Measurements from ENCODE around the gene SASH3.

Gene SASH3

DNA sequence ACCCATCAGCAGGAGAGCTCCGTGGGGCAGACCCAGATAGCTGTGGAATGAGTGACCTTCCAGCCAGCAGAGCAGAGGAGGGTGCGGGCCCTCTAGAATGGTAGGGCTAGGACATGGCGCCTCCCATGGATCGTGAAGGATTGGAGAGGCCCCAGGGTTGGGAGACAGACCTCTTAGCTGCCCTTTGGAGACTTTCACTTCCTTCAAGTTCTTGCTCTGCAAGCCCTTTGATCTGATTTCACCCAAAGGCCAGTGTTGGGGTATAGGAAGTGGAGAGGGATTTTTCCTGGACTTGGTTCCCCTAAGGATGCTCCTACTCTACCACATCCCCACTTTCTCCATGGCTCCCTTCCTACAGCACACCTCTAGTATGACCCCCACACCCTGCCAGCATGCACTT lies 3.0 kb downstream of the SASH3 start:
- FAIRE-seq: no peak
- DNase-seq (ENCODE audit: insufficient read length, low spot score): no peak
- no peak for TF ChIP-seq POLR2A (IDR thresholded peaks at IDR 0.05; ENCODE audit: low read depth, low read length)

GRCh38 chrX:129783291-129783713 lies 3.6 kb downstream of the SASH3 start:
- DNase-seq (ENCODE audit: insufficient read length, low spot score) (no peak), FAIRE-seq (no peak)
- TF ChIP-seq POLR2A (IDR thresholded peaks at IDR 0.05; ENCODE audit: low read depth, low read length): no peak

GRCh38 chrX:129784371-129784770 lies 4.6 kb downstream of the SASH3 start:
- no peak for DNase-seq (ENCODE audit: insufficient read length, low spot score)
- no peak for FAIRE-seq
- TF ChIP-seq POLR2A (IDR thresholded peaks at IDR 0.05; ENCODE audit: low read depth, low read length): no peak

- FAIRE-seq (no peak), DNase-seq (ENCODE audit: insufficient read length, low spot score) (no peak)
- TF ChIP-seq POLR2A (IDR thresholded peaks at IDR 0.05; ENCODE audit: low read depth, low read length): no peak
These were observed 5.6 kb downstream of the SASH3 start for GRCh38 chrX:129785160-129785947.

DNA sequence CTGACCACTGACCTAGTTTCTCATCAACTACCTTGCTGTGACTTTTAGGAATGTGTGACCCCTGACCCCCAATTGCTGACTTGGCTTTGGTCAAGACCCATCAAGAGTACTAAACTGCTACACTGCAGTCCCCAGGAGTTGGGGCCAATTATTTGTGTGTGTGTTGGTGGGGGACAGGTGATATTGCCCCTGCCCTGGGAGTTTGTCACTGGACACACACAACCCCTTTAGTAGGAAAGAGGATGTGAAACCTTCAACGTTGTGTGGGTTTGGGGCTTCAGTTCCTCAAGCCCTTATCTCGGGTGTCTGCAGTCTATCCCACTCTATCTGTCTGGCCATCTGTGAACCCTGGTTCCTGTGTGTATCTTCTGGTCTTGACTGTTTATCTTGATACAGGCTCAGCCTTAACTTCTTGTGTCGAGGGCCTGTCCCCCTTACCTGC lies 6.5 kb downstream of the SASH3 start:
- FAIRE-seq (no peak), DNase-seq (ENCODE audit: insufficient read length, low spot score) (no peak)
- TF ChIP-seq POLR2A (IDR thresholded peaks at IDR 0.05; ENCODE audit: low read depth, low read length): no peak

GRCh38 chrX:129787336-129788055 lies 7.7 kb downstream of the SASH3 start:
- TF ChIP-seq POLR2A (IDR thresholded peaks at IDR 0.05; ENCODE audit: low read depth, low read length): no peak
- DNase-seq (ENCODE audit: insufficient read length, low spot score) (no peak), FAIRE-seq (no peak)

DNA sequence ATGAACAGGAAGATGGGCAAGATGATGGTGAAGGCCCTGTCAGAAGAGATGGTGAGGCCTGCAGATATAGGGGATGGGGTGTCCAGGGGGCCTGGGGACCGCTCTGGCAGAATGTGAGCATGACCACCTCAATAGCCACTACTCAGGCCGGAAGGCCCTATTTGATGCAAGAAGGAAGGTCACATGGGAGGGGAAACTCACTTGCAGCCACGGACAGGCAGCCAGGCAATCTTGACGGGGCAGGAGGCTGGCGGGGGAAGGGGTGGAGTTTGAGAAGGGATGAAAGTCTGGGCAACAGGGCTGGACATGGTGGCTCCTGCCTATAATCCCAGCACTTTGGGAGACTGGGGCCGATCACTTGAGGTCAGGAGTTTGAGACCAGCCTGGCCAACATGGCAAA lies 8.8 kb downstream of the SASH3 start:
- TF ChIP-seq POLR2A (IDR thresholded peaks at IDR 0.05; ENCODE audit: low read depth, low read length): no peak
- FAIRE-seq (no peak), DNase-seq (ENCODE audit: insufficient read length, low spot score) (no peak)

DNA sequence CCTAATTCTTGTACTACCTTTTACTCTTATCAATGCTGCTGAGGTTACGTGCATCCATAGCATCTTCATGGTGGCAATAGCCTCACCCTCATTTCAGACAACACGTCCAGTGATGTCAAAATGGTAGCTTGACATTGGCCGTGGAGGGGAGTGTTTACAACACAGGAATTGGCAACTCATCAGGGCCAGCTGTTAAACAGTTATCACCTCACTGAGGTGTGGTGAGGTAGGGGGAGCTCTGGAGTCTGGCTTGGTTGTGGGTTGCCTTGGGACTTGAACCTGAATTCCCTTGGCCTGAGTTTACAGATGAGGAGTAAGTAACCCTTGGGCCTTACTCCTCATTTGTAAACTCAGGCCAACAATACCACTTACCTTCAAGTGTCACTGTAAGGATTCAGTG lies 10.4 kb downstream of the SASH3 start:
- FAIRE-seq: no peak
- no peak for TF ChIP-seq POLR2A (IDR thresholded peaks at IDR 0.05; ENCODE audit: low read depth, low read length)
- no peak for DNase-seq (ENCODE audit: insufficient read length, low spot score)

DNA sequence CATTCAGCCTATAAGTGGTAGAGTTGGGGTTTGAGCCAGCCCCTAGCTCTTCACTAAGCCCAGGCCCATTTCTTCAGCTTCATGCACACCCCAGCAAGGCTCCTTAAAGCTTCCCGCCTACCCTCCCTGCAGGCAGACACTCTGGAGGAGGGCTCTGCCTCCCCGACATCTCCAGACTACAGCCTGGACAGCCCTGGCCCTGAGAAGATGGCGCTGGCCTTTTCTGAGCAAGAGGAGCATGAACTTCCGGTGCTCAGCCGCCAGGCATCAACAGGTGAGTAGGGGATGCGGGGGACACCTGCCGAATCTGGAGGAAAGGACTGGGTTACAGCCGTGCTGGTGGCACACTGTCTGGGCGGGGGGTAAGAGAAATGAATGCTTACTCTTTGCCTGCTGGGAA lies 11.1 kb downstream of the SASH3 start:
- no peak for DNase-seq (ENCODE audit: insufficient read length, low spot score)
- FAIRE-seq: no peak
- no peak for TF ChIP-seq POLR2A (IDR thresholded peaks at IDR 0.05; ENCODE audit: low read depth, low read length)

DNA sequence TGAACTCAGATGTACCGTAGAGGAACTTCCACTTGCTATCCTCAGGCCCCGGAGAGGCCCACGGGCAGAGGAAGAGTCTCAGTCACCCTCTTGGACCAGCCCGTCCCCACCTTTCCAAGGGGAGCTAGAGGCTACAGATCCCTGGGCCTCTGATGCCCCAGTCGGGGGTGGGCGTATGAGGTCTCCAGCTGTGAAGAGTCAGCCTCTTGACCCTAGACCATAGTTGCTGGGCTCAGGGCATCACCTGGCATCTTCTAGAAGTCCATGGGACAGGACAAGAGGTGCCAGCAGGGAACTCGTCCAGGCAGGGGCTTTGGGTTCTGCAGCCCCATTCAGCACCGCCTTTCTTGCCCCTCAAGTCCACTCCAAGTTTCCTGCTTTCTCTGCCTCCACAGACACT lies 11.6 kb downstream of the SASH3 start:
- TF ChIP-seq POLR2A (IDR thresholded peaks at IDR 0.05; ENCODE audit: low read depth, low read length): no peak
- no peak for DNase-seq (ENCODE audit: insufficient read length, low spot score)
- FAIRE-seq: no peak

GRCh38 chrX:129791961-129792570 lies 12.3 kb downstream of the SASH3 start:
- DNase-seq (ENCODE audit: insufficient read length, low spot score) (no peak), FAIRE-seq (no peak)
- TF ChIP-seq POLR2A (IDR thresholded peaks at IDR 0.05; ENCODE audit: low read depth, low read length): no peak

DNA sequence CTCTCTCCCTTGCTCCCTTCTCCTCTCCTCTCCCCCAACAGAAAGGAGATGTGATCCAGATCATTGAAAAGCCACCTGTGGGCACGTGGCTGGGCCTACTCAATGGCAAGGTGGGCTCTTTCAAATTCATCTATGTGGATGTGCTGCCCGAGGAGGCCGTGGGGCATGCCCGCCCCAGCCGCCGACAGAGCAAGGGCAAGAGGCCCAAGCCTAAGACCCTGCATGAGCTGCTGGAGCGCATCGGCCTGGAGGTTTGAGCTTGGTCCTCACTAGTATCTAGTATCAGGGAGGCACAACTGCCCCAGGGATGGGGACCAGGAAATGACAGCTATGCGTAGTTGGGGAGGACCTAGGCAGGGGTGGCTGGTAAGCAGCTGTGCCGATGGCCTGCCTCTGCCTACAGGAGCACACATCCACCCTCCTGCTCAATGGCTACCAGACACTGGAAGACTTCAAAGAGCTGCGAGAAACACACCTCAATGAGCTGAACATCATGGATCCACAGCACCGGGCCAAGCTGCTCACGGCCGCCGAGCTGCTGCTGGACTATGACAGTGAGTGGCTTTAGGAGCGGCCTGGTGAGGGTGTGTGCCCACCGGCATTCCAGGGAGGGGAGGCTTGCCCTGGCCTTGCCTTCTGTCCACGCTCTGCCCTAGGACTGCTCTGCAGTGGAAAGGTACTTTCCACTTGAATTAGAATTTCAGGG lies 13.0 kb downstream of the SASH3 start:
- TF ChIP-seq POLR2A (IDR thresholded peaks at IDR 0.05; ENCODE audit: low read depth, low read length): no peak
- no peak for FAIRE-seq
- no peak for DNase-seq (ENCODE audit: insufficient read length, low spot score)

- no peak for TF ChIP-seq POLR2A (IDR thresholded peaks at IDR 0.05; ENCODE audit: low read depth, low read length)
- FAIRE-seq (no peak), DNase-seq (ENCODE audit: insufficient read length, low spot score) (no peak)
These were observed 13.9 kb downstream of the SASH3 start for GRCh38 chrX:129793604-129794191.

GRCh38 chrX:129795584-129795983 lies 15.8 kb downstream of the SASH3 start:
- FAIRE-seq: no peak
- no peak for TF ChIP-seq POLR2A (IDR thresholded peaks at IDR 0.05; ENCODE audit: low read depth, low read length)
- no peak for DNase-seq (ENCODE audit: insufficient read length, low spot score)
